Measurements from ENCODE around the gene HEXD. TPM values are rescaled to one million over a fixed set of nuclear protein-coding genes. Genes with fewer than 3 reads are reported as not detected.

HEXD gene
- total RNA-seq, 4 donors from 2014 or later = 47.0 to 160 (median 105) TPM

DNA sequence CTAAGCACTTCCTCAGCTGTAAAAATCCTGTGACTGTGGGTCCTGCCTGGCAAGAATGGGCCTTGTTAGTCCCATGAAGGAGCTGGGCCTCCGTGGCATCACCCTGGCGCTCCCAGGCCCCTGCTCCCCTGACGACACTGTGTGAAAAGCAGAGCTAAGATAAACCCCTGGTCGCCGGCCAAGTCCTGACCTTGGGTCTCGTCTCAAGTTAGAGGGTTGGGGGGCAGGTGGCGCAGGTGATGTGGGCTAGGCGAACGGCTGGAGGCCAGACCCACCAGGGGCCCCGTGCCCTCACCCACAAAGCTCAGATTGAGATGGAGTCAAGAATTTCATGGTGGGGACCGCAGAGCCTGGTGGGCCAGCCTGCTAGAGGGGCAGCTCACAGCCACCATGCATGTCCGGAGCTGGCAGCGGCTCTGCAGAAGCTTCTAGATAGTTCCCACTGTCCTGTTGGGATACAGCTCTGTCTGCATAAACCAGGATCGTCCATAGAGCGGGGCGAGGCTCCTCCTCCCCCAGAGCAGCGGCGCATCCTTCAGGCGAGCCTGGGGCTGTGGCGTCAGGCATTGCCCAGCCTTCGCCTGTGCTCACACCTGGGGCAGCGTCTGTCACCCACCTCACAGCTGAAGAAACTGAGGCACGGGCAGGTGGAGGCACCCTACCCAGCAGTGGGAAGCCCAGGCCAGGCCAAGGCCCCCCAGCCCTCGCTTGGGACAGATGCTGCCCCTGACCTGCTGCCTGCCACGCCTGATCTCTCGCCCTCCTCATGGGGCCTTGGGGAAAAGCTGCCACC, 20.4 kb downstream of the HEXD start:
- TF ChIP-seq, protein P1, sequence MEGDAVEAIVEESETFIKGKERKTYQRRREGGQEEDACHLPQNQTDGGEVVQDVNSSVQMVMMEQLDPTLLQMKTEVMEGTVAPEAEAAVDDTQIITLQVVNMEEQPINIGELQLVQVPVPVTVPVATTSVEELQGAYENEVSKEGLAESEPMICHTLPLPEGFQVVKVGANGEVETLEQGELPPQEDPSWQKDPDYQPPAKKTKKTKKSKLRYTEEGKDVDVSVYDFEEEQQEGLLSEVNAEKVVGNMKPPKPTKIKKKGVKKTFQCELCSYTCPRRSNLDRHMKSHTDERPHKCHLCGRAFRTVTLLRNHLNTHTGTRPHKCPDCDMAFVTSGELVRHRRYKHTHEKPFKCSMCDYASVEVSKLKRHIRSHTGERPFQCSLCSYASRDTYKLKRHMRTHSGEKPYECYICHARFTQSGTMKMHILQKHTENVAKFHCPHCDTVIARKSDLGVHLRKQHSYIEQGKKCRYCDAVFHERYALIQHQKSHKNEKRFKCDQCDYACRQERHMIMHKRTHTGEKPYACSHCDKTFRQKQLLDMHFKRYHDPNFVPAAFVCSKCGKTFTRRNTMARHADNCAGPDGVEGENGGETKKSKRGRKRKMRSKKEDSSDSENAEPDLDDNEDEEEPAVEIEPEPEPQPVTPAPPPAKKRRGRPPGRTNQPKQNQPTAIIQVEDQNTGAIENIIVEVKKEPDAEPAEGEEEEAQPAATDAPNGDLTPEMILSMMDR (IDR thresholded peaks at IDR 0.05; ENCODE audit: low read depth) = no peak

DNA sequence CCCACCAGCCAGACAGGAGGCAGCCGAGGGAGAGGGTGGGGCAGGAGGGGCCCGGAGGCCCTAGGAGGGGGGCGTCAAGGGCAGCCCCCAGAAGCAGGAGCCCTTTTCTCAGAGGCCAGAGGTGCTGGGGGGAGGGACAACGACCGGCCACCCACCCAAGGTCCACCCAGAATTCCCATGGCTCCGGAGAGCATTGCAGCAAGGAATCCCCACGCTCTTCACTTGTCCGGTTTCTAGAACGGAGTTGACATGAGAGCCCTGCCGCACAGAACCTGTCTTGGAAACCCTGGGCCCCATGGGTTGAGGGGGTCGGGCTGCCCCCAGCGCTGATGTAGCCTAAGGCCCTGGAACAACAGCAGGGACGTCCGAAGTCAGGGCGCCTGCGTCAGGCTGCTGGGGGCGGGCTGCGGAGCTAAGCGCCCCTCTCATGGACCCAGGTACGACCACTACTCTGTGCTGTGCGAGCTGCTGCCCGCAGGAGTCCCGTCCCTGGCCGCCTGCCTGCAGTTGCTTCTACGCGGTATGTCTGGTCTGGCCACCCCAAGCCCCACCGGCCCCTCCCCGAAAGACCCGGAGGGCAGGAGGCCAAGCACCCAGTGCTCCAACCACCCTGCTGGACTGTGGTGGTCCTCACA, 21.2 kb downstream of the HEXD start:
- TF ChIP-seq, protein P1 (IDR thresholded peaks at IDR 0.05; ENCODE audit: low read depth) = no peak

DNA sequence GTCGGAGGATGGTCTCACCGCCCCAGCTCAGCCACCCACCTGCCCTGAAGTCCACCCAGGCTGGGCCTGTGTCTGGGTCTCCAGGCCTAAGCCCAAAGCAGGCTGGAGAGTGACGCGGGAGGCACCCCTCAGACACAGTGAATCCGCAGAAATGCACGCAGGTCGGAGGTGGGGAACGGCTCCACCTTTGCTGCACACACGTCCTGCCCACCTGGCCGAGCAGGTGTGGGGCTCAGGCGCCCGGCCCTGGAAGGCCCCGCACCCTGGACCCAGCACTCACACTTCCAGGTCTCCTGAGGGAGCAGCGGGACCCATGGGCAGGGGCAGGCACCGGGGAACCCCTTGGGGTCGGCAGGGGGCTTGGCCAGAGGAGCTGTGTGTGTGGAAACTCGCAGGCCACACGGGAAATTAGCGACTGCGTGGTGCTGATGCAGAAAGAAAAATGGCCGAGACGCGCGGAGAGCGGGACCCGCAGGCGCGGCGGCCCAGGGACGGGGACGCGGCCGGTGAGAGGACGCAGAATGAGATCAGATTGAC, 21.8 kb downstream of the HEXD start:
- TF ChIP-seq, protein P1 (IDR thresholded peaks at IDR 0.05; ENCODE audit: low read depth) = no peak

DNA sequence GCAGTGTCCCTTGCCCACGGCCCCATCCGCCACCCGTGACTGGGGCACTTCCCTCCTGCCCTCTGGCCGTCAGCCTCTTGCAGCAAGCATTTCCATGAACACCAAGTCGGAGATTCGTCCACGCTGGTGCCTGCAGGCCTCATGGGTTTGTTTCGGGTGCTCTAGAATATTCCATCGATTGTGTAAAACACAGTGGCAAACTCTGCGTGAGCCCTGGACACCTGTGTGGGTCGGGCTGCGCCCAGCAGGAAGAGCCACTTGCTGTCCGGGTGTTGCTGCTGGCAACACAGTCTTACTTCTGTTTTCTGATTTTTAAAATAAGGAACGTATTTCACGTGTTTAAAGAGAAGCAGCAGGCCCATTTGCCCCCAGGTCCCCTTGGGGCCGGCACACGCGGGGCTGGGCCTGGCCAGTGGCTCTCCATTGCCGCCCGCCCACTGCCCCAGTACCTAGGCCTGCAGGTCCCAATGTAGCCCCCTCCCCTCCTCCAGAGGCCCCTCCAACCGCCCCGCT, 22.4 kb downstream of the HEXD start:
- TF ChIP-seq, protein P1 (IDR thresholded peaks at IDR 0.05; ENCODE audit: low read depth) = no peak

DNA sequence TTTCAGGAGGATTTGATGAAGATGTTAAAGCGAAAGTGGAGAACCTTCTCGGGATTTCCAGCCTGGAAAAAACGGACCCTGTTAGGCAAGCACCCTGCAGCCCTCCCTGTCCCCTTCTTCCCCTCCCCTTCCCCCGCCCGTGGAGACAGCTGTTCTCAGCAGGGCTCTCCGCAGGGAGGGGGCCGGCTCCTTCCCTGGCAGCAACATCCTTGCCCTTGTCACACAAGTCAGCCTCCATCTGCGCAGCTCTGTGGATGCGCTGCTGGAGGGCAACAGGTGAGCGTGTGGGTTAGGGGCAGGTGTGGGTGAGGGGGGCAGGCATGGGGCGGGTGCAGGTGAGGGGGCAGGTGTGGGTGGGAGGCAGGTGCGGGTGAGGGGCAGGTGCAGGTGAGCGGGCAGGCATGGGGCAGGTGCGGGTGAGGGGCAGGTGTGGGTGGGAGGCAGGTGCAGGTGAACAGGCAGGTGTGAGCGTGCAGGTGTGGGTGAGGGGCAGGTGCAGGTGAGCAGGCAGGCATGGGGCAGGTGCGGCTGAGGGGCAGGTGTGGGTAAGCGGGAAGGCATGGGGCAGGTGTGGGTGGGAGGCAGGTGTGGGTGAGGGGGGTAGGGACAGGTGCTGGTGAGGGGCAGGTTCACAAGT, 23.0 kb downstream of the HEXD start:
- TF ChIP-seq, protein P1 (IDR thresholded peaks at IDR 0.05; ENCODE audit: low read depth) = no peak

DNA sequence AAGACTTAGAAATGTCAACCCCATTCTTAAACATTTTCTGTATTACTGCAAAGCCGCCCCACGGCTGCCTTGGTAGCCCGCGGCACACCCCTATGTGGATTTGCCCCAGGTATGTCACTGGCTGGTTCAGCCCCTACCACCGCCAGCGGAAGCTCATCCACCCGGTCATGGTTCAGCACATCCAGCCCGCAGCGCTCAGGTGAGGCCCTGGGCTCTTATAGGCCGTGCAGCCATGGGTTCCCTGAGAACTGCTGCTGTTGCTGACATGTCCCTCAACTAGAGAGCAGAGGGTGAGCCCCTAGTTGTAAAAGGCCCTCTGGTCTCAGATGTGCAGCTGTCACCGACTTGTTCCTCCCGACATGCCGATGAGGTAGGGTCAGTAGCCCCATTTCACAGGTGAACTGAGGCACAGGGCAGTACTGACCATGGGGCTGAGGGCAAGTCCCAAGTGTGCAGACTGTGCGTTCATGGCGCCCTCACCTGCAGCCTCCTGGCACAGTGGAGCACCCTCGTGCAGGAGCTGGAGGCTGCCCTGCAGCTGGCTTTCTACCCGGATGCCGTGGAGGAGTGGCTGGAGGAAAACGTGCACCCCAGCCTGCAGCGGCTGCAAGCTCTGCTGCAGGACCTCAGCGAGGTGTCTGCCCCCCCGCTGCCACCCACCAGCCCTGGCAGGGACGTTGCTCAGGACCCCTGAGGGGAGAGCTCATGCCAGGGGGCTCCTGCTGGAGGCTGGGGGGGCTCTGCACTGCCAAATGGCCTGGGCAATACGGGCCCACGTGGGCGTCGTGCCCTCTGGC, 23.7 kb downstream of the HEXD start:
- TF ChIP-seq, protein P1 (IDR thresholded peaks at IDR 0.05; ENCODE audit: low read depth) = no peak

Measured in subcutaneous adipose tissue (tissue), 4 donors.